GM19463 (cell line): ENCODE results near the gene TLR8.

Experiments used
- ATAC-seq: cut with Tn5 transposase; IDR thresholded peaks from one replicate; pipeline ENCODE4 v1.9.1; 2021; ENCODE audit warnings: mild to moderate bottlenecking, moderate library complexity; ENCODE audit not compliant: unreplicated experiment

Gene TLR8

DNA sequence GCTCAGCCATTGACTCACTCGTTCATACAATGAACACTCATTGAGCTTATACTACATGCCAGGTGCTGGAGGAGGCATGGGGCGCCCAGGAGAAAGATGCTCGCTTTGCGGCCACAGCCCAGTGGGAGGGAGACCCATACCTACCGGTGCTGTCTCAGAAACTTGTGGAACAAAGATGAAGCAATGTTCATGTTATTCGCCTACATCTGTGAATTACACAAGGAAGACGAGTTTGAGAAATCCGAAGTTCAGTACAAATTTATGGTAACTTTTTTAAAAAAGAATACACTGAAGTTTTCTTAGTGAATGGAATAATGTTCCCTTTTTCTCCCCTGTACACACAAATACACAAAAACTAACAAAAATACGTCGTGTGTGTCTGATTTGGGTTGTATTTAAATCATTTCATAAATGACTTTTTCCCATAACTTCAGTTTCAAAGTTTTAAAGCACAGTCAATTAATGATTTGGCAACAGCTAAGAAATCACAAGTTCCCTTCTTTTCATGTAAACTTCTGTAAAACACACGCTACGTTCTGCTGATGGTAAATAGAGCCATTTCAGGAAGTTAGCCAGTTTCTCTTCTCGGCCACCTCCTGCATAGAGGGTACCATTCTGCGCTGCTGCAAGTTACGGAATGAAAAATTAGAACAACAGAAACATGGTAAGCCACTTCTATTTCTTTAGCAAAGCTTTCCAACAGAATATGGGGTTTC is at the start of gene TLR8:
Gene TLR8 (plus strand): TSS at position 575 of the 716 bp plus-strand sequence. CDS start 87 bp downstream, at position 662.
- no peak for ATAC-seq

GRCh38 chrX:12865359-12865758 is 41.1 kb upstream of the TLR8 start:
- no peak for ATAC-seq

DNA sequence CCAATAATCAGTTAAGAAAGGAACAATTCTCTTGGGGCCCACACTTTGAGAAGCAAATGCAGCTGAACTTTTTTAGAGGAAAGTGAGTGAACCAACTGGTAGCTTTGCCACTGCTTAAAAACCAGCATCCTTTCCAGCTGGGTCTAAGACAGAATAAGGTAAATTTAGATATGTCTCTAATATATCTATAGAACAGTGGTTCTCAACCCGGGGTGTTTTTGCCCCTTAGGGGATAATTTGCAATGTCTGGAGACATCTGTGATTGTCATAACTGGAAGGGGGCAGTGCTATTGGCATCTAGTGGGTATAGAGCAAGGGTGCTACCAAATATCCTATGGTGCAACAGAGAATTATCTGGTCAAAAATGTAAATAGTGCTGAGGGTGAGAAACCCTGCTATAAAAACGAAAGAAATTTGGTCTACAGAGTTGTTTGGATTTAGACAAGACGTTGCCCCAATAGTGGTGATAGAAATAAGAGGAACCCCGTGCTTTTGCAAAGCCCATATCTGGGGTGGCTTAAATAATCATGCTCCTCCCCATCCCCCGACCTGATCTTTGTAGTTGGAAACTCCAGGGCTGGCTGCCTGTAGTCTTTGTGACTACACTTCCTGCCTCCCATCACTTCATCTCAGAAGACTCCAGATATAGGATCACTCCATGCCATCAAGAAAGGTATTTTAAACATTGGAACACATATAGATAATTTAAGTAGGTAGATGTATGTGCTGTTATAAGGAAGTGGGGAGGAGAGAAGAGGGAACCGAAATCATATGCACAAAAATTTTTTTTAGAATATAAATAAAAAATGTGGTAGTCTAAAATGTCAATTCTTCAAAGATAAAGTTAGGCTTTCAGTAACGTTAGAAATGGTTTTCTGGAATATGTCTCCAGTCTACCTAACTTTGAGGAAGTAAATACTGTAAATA is 39.7 kb upstream of the TLR8 start, which contains the start of gene TLR7:
Gene TLR7 (plus strand): TSS at position 622 of the 927 bp plus-strand sequence. CDS start 507 bp downstream, outside the sequence.
- ATAC-seq = no peak

- no peak for ATAC-seq
Observed at GRCh38 chrX:12867685-12868084, 38.7 kb upstream of the TLR8 start.

GRCh38 chrX:12868747-12869146 is 37.7 kb upstream of the TLR8 start:
- peak; percentile 64 for ATAC-seq

- no peak for ATAC-seq
Observed at GRCh38 chrX:12871257-12871656, 35.2 kb upstream of the TLR8 start.

- no peak for ATAC-seq
Observed at GRCh38 chrX:12872741-12873140, 33.7 kb upstream of the TLR8 start.

GRCh38 chrX:12874581-12874980 is 31.8 kb upstream of the TLR8 start:
- no peak for ATAC-seq

- ATAC-seq = no peak
Observed at GRCh38 chrX:12877386-12877785, 29.0 kb upstream of the TLR8 start.

DNA sequence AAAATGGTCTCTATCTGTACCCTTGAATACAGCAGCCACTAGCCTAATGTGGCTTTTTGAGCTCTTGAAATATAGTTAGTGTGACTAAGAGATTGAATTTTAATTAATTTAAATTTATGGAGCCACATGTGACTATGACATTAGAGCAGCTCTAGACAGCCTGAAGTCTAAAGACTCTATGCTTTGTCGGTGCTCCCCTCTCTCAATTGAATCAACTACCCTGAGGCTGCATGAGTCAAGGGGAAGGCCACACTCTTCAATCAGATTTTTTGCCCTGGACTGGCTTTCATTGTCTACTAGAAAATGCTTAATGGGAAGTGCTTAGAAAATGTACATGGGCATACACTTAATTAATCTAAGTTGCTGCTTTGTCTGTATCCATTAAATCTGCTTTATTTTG is 27.9 kb upstream of the TLR8 start:
- ATAC-seq = no peak

- peak; percentile 60 for ATAC-seq
Observed at GRCh38 chrX:12881914-12882313, 24.5 kb upstream of the TLR8 start.

- ATAC-seq = no peak
Observed at GRCh38 chrX:12885508-12885907, 20.9 kb upstream of the TLR8 start.

DNA sequence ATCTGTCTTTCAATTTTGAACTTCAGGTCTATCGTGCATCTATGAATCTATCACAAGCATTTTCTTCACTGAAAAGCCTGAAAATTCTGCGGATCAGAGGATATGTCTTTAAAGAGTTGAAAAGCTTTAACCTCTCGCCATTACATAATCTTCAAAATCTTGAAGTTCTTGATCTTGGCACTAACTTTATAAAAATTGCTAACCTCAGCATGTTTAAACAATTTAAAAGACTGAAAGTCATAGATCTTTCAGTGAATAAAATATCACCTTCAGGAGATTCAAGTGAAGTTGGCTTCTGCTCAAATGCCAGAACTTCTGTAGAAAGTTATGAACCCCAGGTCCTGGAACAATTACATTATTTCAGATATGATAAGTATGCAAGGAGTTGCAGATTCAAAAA is 19.9 kb upstream of the TLR8 start:
- no peak for ATAC-seq

DNA sequence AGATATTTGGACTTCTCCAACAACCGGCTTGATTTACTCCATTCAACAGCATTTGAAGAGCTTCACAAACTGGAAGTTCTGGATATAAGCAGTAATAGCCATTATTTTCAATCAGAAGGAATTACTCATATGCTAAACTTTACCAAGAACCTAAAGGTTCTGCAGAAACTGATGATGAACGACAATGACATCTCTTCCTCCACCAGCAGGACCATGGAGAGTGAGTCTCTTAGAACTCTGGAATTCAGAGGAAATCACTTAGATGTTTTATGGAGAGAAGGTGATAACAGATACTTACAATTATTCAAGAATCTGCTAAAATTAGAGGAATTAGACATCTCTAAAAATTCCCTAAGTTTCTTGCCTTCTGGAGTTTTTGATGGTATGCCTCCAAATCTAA is 19.3 kb upstream of the TLR8 start:
- no peak for ATAC-seq

- no peak for ATAC-seq
Observed at GRCh38 chrX:12887767-12888166, 18.7 kb upstream of the TLR8 start.

DNA sequence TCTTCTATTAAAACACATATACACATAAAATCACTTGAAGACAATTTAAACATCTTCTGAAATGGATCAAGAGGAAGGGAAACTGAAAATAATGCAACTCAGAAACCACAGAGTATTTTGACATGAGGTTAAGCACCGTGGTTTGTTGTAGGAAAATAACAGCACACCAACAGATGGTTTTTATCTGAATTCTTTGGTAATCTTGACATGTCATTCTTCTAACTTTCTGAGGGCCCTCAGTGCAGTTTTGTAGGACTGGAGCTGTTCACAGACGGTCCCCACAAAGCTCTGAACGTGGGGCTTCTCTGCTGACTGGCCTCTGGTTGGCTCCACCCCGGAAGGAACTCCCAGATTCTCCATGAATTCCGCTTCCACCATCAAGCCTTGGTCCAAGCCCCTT is 16.0 kb upstream of the TLR8 start:
- peak; percentile 54 for ATAC-seq

DNA sequence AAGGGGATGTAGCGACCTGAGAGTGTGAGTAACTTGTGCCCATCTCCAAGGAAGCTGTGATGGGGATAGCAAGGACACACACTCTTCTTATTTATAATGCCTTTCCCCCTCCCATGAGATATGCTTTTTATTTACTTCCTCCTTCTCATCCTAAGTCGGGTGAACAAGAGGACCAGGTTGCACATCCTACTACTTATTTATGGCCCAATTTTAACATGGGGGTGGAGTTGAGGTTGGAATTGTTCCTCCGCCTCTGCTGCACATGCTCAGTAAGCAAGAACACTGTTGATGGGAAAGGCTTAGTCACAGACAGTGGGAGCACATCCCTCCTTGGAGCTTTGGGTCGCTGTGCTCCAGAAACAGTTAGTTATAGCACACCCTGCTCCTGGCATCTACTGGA is 15.2 kb upstream of the TLR8 start:
- no peak for ATAC-seq

DNA sequence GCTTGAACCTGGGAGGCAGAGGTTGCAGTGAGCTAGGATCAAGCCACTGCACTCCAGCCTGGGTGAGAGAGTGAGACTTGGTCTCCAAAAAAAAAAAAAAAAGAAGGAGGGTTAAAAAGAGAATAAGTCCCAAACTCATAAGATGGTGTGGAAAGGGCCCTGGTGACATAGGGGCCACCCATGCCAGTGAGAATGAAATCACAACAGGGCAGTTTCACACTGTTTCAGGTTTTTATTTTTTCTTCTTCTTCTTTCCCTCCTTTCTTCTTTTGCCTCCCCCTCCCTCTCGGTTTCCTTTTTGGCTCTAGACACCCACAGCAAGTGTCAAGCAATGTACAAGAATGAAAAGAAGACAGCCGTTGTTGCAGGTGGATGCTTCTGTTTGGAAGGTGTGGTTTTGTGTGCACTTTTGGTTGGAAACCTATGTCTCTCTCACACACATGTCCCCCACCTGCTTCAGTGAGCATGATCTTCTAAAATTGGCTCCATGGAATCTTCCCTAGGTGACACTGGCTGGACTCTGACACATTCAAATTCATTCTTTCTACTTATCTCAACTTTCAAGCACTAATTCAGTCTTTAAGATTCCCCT is 14.4 kb upstream of the TLR8 start:
- peak; percentile 56 for ATAC-seq

DNA sequence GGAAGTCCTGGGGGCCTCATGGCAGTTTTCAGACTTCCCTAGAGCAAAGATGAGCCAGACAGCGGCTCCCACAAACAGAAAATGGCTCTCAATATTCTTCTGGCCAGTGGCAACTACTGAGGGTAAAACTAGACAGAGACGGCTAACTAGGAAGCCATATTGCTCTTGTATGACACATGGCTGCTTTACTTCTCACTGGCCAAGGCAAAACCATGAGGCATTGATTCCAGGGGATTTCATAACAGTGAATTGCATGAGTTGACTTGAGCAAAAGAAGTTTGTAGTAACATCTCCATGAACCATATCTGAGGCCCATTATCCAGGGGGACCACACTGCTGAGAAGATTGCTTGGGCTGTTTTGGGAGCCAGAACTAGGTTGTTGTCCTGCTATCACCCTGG is 13.7 kb upstream of the TLR8 start:
- no peak for ATAC-seq

DNA sequence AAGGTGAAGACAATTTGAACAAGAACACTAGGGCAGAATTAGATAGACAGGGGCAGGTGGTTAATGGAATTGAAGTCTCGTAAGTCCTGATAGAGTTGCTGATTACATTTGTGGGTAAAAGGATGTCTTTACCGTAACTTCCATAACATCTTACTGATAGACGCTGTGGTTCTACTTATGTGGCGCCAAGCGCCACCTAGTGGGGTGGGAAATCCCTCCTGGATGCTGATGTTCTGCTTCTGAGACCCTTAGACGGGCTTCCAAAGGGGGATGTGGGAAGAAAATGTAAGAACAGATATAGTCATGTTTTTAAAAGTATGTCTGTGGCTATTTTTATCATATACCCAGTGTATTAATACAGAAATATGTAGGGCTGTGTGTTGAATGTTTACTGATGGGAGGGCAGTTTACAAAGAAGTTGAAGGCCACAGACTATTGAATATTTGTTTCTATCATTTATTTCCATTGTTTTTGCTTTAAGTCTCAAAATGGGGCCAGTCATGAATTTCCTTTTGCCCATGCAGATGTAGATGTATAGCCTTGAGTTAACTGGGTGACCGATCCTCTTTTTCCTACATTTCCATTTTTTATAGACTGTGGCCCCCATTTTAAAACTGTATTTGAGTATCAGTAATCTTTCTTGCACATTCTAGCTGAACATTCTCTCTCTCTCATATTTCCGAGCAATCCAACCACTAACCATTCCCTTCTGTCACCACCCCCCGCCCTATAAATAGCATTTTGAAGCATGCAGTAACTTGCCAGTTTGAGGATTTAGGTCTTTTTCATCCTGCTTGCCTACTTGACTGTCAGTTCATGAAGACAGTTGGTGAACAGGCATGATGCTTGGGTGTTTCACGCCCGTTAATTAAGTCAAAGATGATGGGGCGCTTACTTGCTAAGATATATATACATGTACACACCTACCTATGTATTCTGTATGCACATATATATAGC is 12.1 kb upstream of the TLR8 start:
- ATAC-seq = no peak
